Inflammatory macrophage treated with lipopolysaccharide for 1 hour (primary cell): ENCODE data around the gene FIG4.
"Not testable (repeated sequence)": the region's sequence is repeated elsewhere in the genome, so short reads cannot be mapped to it uniquely, and the experiment has no call there.

Experiments
- DNase-seq, 2 donors: peaks; one replicate each; pipeline ENCODE4 v3.0.0-alpha.2; 2020 to 2022

The FIG4 gene

DNA sequence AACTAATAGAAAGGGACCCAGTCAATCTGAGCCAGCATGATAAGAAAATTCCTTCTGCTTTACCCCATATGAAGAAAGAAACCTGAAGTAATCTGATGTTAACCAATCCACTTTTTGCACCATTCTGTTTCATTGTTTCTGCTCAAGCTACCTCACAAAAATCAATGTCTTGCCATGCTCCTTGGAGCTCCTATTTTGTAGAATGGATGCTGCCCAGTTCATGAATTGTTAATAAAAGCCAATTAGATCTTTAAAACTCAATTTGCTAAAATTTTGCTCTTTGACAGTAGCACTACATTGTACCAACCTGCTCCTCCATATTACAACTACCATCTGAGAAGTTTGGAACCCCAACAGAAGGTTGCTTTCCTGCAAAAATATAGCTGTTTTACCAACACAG is 170.8 kb downstream of the FIG4 start:
- DNase-seq = no peak

- DNase-seq = no peak
Measured at GRCh38 chr6:109864050-109864449, 173.0 kb downstream of the FIG4 start.

DNA sequence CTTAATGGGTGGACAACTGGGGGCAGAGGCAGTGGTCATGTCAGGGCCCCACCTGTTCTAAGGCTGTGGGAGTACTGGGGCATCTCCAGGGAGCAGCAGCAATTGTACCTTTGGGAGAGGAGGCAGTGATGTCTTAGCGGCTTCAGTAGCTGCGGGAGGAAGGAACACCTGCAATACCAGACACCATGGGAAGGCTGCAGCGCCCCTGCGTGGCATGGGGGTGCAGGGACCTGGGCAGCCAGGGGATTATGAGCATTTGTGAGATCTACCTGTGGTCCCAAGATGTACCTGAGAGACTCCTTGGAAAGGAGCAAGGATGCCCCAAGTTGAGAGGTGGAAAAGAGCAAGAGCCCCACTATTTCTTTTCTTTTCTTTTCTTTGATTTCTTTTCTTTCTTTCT is 174.9 kb downstream of the FIG4 start:
- no peak for DNase-seq

- DNase-seq = no peak
Measured at GRCh38 chr6:109867009-109867969, 176.2 kb downstream of the FIG4 start.

GRCh38 chr6:109867970-109868358 is 176.9 kb downstream of the FIG4 start:
- DNase-seq = no peak

DNA sequence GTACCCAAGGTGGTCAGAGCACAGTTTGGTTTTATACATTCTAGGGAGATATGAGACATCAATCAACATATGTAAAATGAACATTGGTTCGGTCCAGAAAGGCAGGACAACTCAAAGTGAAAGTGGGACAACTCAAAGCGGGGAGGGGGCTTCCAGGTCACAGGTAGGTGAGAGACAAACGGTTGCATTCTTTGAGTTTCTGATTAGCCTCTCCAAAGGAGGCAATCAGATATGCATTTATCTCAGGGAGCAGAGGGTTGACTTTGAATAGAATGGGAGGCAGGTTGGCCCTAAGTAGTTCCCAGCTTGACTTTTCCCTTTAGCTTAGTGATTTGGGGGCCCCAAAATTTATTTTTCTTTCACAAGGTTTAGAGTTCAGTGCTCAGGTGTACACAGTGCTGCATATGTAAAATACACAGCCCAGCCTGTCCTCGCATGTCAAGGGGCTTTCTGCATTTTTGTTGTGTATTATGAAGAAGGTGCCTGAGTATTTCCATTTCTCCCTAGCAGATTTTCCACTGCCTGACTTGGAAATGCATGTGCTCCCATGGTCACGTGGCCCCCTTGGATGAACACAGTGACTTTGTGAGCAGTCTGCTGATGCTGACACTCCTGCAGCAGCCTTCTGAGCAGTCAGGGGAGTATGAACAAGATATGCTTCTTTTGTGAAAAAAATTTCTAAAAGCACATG is 178.4 kb downstream of the FIG4 start:
- not testable (repeated sequence) for DNase-seq

GRCh38 chr6:109870089-109870410 is 179.0 kb downstream of the FIG4 start:
- DNase-seq = no peak

GRCh38 chr6:109872549-109872948 is 181.5 kb downstream of the FIG4 start:
- DNase-seq = no peak

DNA sequence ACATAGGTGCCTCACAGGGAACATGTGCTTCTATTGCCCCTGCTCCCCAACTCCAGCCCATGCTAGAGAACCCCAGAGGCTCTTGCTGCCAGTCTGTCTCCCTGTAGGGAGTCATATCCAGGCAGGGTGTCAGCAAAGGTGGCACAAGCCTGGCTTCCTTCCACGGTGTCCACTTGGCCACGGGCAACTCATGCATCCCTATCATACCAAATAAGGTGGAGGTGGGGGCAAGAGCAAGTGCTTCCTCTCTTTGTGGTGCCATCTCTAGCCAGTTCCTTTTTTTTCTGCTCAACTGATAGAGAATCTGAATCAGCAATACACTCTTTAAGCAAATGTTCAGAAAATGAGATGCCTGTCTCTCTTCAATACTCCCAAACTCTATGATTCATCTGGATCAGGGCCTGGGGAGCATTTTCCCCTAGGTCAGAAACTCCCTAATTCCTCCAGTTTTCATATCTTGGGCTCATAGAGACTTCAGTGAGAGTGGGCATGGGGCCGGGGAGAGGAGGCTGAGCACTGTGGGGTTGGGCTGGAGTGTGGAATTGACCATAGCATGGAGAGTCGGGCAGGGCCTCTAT is 182.0 kb downstream of the FIG4 start:
- DNase-seq = peak; percentile 9 to 16

DNA sequence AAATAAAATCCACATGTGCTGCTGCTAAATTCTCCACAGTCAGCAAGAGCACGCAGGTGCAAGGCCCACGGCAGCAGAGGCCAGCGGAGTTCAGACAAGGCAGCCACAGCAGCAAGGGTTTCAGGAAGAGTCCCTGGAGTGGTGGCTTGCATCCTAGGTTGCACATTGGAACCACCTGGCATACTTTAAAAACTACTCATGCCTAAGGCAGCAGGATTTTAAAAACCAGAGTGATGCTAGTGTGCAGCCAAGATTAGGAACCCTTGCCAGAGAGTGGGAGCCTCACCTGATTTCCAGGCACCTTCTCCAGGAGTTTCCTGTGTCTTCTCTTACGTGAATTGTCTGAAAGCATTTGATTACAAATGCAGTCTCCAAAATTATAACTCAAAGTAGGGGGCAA is 183.0 kb downstream of the FIG4 start:
- DNase-seq = no peak

DNA sequence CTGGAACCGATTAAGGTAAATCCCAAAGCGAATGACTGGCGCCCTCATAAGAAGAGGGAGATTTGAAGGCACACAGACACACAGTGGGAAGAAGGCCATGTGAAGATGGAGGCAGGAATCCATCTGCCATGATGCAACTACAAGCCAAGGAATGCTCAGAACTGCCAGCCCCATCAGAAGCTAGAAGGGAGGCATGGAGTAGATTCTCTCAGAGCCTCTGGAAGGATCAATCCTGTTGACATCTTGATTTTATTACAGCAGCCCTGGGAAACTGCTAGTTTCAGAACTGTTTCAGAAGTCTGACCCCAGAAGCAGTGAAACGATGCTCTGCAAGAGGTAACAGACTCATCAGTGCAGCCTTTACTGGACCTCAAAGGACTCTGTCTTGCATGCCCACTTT is 183.5 kb downstream of the FIG4 start:
- DNase-seq = no peak
